ENCODE measurements around the gene ANP32A. TPM values are rescaled to one million over a fixed set of nuclear protein-coding genes. Genes with fewer than 3 reads are reported as not detected.

Gene ANP32A
- total and polyA plus RNA-seq, 2 experiments from 2014 or later = 59.4 to 114 TPM

- Histone ChIP-seq H3K9me3 (ENCODE audit: low read depth) (no peaks in the 10 kb centered on the region), H3K79me2 (peaks cover 95% of the 10 kb centered on the region), H4K20me1 (ENCODE audit: insufficient read depth, poor library complexity, severe bottlenecking) (peaks cover 88% of the 10 kb centered on the region), H3K4me2 (no peak overlapping the region), H3K27ac (no peak overlapping the region), H3K9me2 (replicated peaks; ENCODE audit: insufficient read depth) (no peaks in the 10 kb centered on the region), H3K27me3 (no peaks in the 10 kb centered on the region), H2AFZ (no peak overlapping the region), H3K4me1 (ENCODE audit: insufficient read depth) (peaks cover 27% of the 10 kb centered on the region), H3K36me3 (replicated peaks; ENCODE audit: insufficient read depth, low read depth) (no peaks in the 10 kb centered on the region), H3K4me3 (no peak overlapping the region)
- WGBS (ENCODE audit: low lambda C conversion rate, missing lambda C conversion rate) = 74% methylated on average over 9 of the region's 9 CpGs
- TF ChIP-seq CTCF (IDR thresholded peaks at IDR 0.05; ENCODE audit: poor library complexity) (no peak), EZH2phosphoT487 (IDR thresholded peaks at IDR 0.05; ENCODE audit: low read depth, severe bottlenecking, unreplicated experiment) (no peak), EZH2 (IDR thresholded peaks at IDR 0.05; ENCODE audit: borderline replicate concordance) (no peak)
- DNase-seq (ENCODE audit: low spot score) = no peak
These were observed 22.2 kb downstream of the ANP32A start for GRCh38 chr15:68798346-68799094.

- Histone ChIP-seq H3K4me1 (ENCODE audit: insufficient read depth) (peaks cover 35% of the 10 kb centered on the region), H4K20me1 (ENCODE audit: insufficient read depth, poor library complexity, severe bottlenecking) (peaks cover 91% of the 10 kb centered on the region), H3K27me3 (no peaks in the 10 kb centered on the region), H2AFZ (no peak overlapping the region), H3K4me3 (no peak overlapping the region), H3K9me3 (ENCODE audit: low read depth) (no peaks in the 10 kb centered on the region), H3K27ac (no peak overlapping the region), H3K9me2 (replicated peaks; ENCODE audit: insufficient read depth) (no peaks in the 10 kb centered on the region), H3K79me2 (peaks cover 95% of the 10 kb centered on the region), H3K36me3 (replicated peaks; ENCODE audit: insufficient read depth, low read depth) (no peaks in the 10 kb centered on the region), H3K4me2 (no peak overlapping the region)
- DNase-seq (ENCODE audit: low spot score) = no peak
- no peak for TF ChIP-seq EZH2 (IDR thresholded peaks at IDR 0.05; ENCODE audit: borderline replicate concordance)
- no peak for TF ChIP-seq CTCF (IDR thresholded peaks at IDR 0.05; ENCODE audit: poor library complexity)
- no peak for TF ChIP-seq EZH2phosphoT487 (IDR thresholded peaks at IDR 0.05; ENCODE audit: low read depth, severe bottlenecking, unreplicated experiment)
- 58% methylated on average over 6 of the region's 6 CpGs for WGBS (ENCODE audit: low lambda C conversion rate, missing lambda C conversion rate)
These were observed 22.9 kb downstream of the ANP32A start for GRCh38 chr15:68797599-68798345.

- H3K4me2 ChIP-seq = no peak overlapping the region
- H3K36me3 ChIP-seq (replicated peaks; ENCODE audit: insufficient read depth, low read depth) = no peaks in the 10 kb centered on the region
- H4K20me1 ChIP-seq (ENCODE audit: insufficient read depth, poor library complexity, severe bottlenecking) = peaks cover 86% of the 10 kb centered on the region
- peaks cover 95% of the 10 kb centered on the region for H3K79me2 ChIP-seq
- no peak overlapping the region for H2AFZ ChIP-seq
- H3K27ac ChIP-seq = no peak overlapping the region
- TF ChIP-seq EZH2phosphoT487 (IDR thresholded peaks at IDR 0.05; ENCODE audit: low read depth, severe bottlenecking, unreplicated experiment) (no peak), EZH2 (IDR thresholded peaks at IDR 0.05; ENCODE audit: borderline replicate concordance) (no peak), CTCF (IDR thresholded peaks at IDR 0.05; ENCODE audit: poor library complexity) (no peak)
- 56% methylated on average over 3 of the region's 3 CpGs for whole genome bisulfite sequencing (ENCODE audit: low lambda C conversion rate, missing lambda C conversion rate)
- no peak overlapping the region for H3K4me3 ChIP-seq
- DNase-seq (ENCODE audit: low spot score) = no peak
- H3K9me2 ChIP-seq (replicated peaks; ENCODE audit: insufficient read depth) = no peaks in the 10 kb centered on the region
- peaks cover 35% of the 10 kb centered on the region for H3K4me1 ChIP-seq (ENCODE audit: insufficient read depth)
- H3K27me3 ChIP-seq = no peaks in the 10 kb centered on the region
- no peaks in the 10 kb centered on the region for H3K9me3 ChIP-seq (ENCODE audit: low read depth)
These were observed 23.5 kb downstream of the ANP32A start for GRCh38 chr15:68797191-68797590.
